SKM-1 (cell line): ENCODE results near the gene CIAO2B.
"Not testable (repeated sequence)": the region's sequence is repeated elsewhere in the genome, so short reads cannot be mapped to it uniquely, and the experiment has no call there.

Experiments used
- DNase-seq: peaks from one replicate; lab custom pipeline; 2025; ENCODE audit not compliant: unreplicated experiment; lab: John Stamatoyannopoulos, UW

The CIAO2B gene

GRCh38 chr16:66934138-66934838, at the start of gene CIAO2B:
Gene CIAO2B (minus strand): TSS chr16:66934402. CDS start chr16:66934364, 38 bp downstream.
- DNase-seq: peak; percentile 36

GRCh38 chr16:66983033-66983432, 48.8 kb upstream of the CIAO2B start:
- DNase-seq: no peak

- DNase-seq: no peak
Observed at GRCh38 chr16:66979011-66979717, 45.0 kb upstream of the CIAO2B start.

GRCh38 chr16:66977341-66978113, 43.3 kb upstream of the CIAO2B start:
- peak; percentile 93 for DNase-seq

GRCh38 chr16:66976746-66977145, 42.5 kb upstream of the CIAO2B start:
- DNase-seq: no peak

GRCh38 chr16:66975302-66975893, 41.2 kb upstream of the CIAO2B start:
- no peak for DNase-seq

- not testable (repeated sequence) for DNase-seq
Observed at GRCh38 chr16:66974932-66975246, 40.7 kb upstream of the CIAO2B start.

- DNase-seq: not testable (repeated sequence)
Observed at GRCh38 chr16:66974156-66974931, 40.1 kb upstream of the CIAO2B start.

GRCh38 chr16:66973716-66974115, 39.5 kb upstream of the CIAO2B start:
- DNase-seq: no peak

- no peak for DNase-seq
Observed at GRCh38 chr16:66972983-66973382, 38.8 kb upstream of the CIAO2B start.

GRCh38 chr16:66970775-66971720, 36.8 kb upstream of the CIAO2B start:
- no peak for DNase-seq

GRCh38 chr16:66968847-66969246, 34.6 kb upstream of the CIAO2B start:
- DNase-seq: no peak

GRCh38 chr16:66964049-66964448, 29.8 kb upstream of the CIAO2B start:
- DNase-seq: no peak

GRCh38 chr16:66961914-66962313, 27.7 kb upstream of the CIAO2B start:
- DNase-seq: no peak

GRCh38 chr16:66961065-66961744, 27.0 kb upstream of the CIAO2B start, which contains the start of gene CES3:
Gene CES3 (plus strand): TSS chr16:66961266. CDS start chr16:66961308, 42 bp downstream.
- DNase-seq: peak; percentile 49

GRCh38 chr16:66960270-66960669, 26.1 kb upstream of the CIAO2B start:
- no peak for DNase-seq

- DNase-seq: no peak
Observed at GRCh38 chr16:66959704-66960161, 25.5 kb upstream of the CIAO2B start.

GRCh38 chr16:66958857-66959703, 24.9 kb upstream of the CIAO2B start:
- DNase-seq: no peak
